PC-3 (cell line): Measurements from ENCODE around the gene KCNC4. TPM values are rescaled to one million over a fixed set of nuclear protein-coding genes. Genes with fewer than 3 reads are reported as not detected.

ENCODE experiments used
- ATAC-seq: fragments of 200-7000 bp; cut with Tn5 transposase; 2 replicates; pipeline ENCODE4 v1.9.1; 2020; ENCODE audit warnings: mild to moderate bottlenecking, moderate library complexity
- BruUV-seq: library from RNA; stranded (reverse); fragments of 400-500 nt; replicated peaks from 2 replicates; lab custom pipeline; 2021; lab: Mats Ljungman, UMichigan
- CTCF ChIA-PET: fragments of 300-600 bp; sonication (Branson Sonifier 250); formaldehyde crosslinking; loops from one replicate; lab custom pipeline; 2022; ENCODE audit warnings: antibody characterized with exemption; lab: Charles Lee
- POLR2A ChIA-PET: fragments of 300-600 bp; sonication (Branson Sonifier 250); formaldehyde crosslinking; loops from one replicate; lab custom pipeline; 2022; ENCODE audit warnings: antibody characterized with exemption; ENCODE audit not compliant: unreplicated experiment; lab: Charles Lee
- DNase-seq: peaks from one replicate; pipeline ENCODE4 v3.0.0-alpha.2; 2015
- H2AFZ ChIP-seq: fragments of 300-600 bp; sonication (generic); 2 replicates; pipeline ENCODE4 v1.6.0; 2016; ENCODE audit warnings: antibody characterized with exemption, low read length
- H3F3A ChIP-seq: fragments of 300-600 bp; sonication (generic); one replicate; pipeline ENCODE4 v1.6.0; 2017; ENCODE audit warnings: antibody characterized with exemption, low read length, control low read depth, mild to moderate bottlenecking; ENCODE audit not compliant: unreplicated experiment
- H3K27ac ChIP-seq: fragments of 300-600 bp; sonication (generic); 2 replicates; pipeline ENCODE4 v1.5.1; 2016; ENCODE audit warnings: mild to moderate bottlenecking, low read length
- H3K27me3 ChIP-seq: fragments of 300-600 bp; sonication (generic); 2 replicates; pipeline ENCODE4 v1.6.1; 2016; ENCODE audit warnings: low read length, mixed read lengths
- H3K36me3 ChIP-seq: fragments of 300-600 bp; sonication (generic); 2 replicates; pipeline ENCODE4 v1.6.1; 2016; ENCODE audit warnings: low read depth, mixed run types, low read length, mixed read lengths
- H3K4me1 ChIP-seq: fragments of 300-600 bp; sonication (generic); 2 replicates; pipeline ENCODE4 v1.5.1; 2016; ENCODE audit warnings: low read length; ENCODE audit not compliant: insufficient read depth
- H3K4me2 ChIP-seq: fragments of 300-600 bp; sonication (generic); 2 replicates; pipeline ENCODE4 v1.6.0; 2016; ENCODE audit warnings: low read length
- H3K4me3 ChIP-seq: fragments of 300-600 bp; sonication (generic); 2 replicates; pipeline ENCODE4 v1.5.1; 2016; ENCODE audit warnings: mild to moderate bottlenecking, low read length, mixed read lengths
- H3K79me2 ChIP-seq: fragments of 300-600 bp; sonication (generic); 2 replicates; pipeline ENCODE4 v1.6.1; 2017; ENCODE audit warnings: low read length, mixed read lengths
- H3K9ac ChIP-seq: fragments of 300-600 bp; sonication (generic); 2 replicates; pipeline ENCODE4 v1.6.0; 2016; ENCODE audit warnings: mild to moderate bottlenecking, low read length
- H3K9me2 ChIP-seq: fragments of 300-600 bp; sonication (generic); replicated peaks from 2 replicates; pipeline ENCODE4 v1.6.1; 2016; ENCODE audit warnings: mixed run types, low read length, mixed read lengths
- H3K9me3 ChIP-seq: fragments of 300-600 bp; sonication (generic); 2 replicates; pipeline ENCODE4 v1.6.1; 2016; ENCODE audit warnings: low read length, mixed read lengths
- H4K20me1 ChIP-seq: fragments of 300-600 bp; sonication (generic); 2 replicates; pipeline ENCODE4 v1.6.1; 2016; ENCODE audit warnings: low read length, mixed read lengths
- EZH2 ChIP-seq: fragments of 300-600 bp; sonication (generic); IDR thresholded peaks from one replicate; pipeline ENCODE4 v1.6.1; 2017; ENCODE audit warnings: antibody characterized with exemption, mild to moderate bottlenecking, low read length; ENCODE audit not compliant: unreplicated experiment
- EZH2phosphoT487 ChIP-seq: fragments of 300-600 bp; sonication (generic); IDR thresholded peaks from 2 replicates; pipeline ENCODE4 v1.6.1; 2018; ENCODE audit warnings: mild to moderate bottlenecking, antibody characterized with exemption, low read length, borderline replicate concordance
- intact Hi-C: fragments of 100-400 bp; cut with micrococcal nuclease; formaldehyde crosslinking; loops from 2 replicates; pipeline ENCODE4 v1.9.0; 2023
- total RNA-seq: library from RNA; depleted of rRNA; stranded (reverse); fragments of >200 nt; gene quantifications from 2 replicates; pipeline ENCODE4 v1.2.3, GENCODE V29; 2014
- TF ChIP-seq, protein P1 (sequence below): fragments of 300-600 bp; sonication (generic); conservative IDR thresholded peaks from 2 replicates; pipeline ENCODE4 v1.5.1; 2017; ENCODE audit warnings: antibody characterized with exemption, low read depth, mild to moderate bottlenecking, low read length

Gene KCNC4
- total RNA-seq, 1 experiment from 2014 or later = 1.6 TPM

DNA sequence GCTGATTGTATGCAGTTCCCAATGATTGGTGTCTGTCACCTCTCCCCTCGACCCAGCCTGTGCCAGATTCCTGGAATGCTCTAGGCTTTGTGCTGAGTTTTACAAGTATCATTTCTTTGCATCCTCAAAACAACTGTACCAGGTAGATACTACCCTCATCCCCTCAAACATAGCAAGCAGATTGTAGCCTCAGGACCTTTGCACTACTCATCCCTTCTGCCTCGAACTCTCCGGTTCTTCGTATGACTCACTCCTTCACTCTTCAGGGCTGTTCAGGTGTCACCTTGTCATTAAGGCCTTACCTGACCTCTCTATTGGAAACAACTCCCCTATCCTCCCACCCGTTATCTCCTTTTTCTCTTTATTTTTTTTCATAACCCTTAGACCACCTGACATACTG is 8.0 kb downstream of the KCNC4 start:
- POLR2A ChIA-PET = no interaction called here
- no peak for DNase-seq
- H3K4me3 ChIP-seq = no peak overlapping the region

DNA sequence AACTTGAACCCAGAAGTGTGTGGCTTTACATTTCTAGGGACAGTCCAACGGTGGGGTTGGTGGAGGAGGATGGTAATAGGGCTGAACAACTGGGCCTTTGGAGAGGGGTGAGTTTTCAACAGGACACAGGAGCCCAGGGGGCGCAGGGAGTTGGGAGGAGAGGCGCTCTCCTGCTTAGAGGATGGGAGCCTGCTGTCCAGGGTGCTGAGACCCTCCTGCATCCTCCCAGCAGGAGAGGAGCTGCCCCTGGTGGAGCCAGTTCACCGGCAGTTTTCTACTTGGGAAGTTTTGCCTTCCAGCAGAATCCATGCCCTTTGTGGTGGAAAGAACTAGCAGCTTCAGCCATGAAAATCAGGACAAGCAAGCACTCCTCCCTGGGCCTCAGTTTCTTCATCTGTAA is 8.6 kb downstream of the KCNC4 start:
- ATAC-seq = no peak

More for the DNA sequence above, 8.0 kb downstream of the KCNC4 start:
- no peak for ATAC-seq
- intact Hi-C loops = no loop called here
- no peaks in the 10 kb centered on the region for H3K27me3 ChIP-seq
- H3K9ac ChIP-seq = no peak overlapping the region
- H3K9me2 ChIP-seq = no peaks in the 10 kb centered on the region
- no peak overlapping the region for H2AFZ ChIP-seq
- H3K4me2 ChIP-seq = no peak overlapping the region
- no peak overlapping the region for H3K27ac ChIP-seq
- H3K4me1 ChIP-seq = peaks cover 14% of the 10 kb centered on the region; the same call in 1 of the 2 replicates
- H3K79me2 ChIP-seq = no peaks in the 10 kb centered on the region
- H3F3A ChIP-seq = no peaks in the 10 kb centered on the region
- no TSS peak for BruUV-seq
- H3K9me3 ChIP-seq = no peaks in the 10 kb centered on the region
- H3K36me3 ChIP-seq = no peaks in the 10 kb centered on the region
- no peaks in the 10 kb centered on the region; the same call in 1 of the 2 replicates for H4K20me1 ChIP-seq
- TF ChIP-seq, protein P1, sequence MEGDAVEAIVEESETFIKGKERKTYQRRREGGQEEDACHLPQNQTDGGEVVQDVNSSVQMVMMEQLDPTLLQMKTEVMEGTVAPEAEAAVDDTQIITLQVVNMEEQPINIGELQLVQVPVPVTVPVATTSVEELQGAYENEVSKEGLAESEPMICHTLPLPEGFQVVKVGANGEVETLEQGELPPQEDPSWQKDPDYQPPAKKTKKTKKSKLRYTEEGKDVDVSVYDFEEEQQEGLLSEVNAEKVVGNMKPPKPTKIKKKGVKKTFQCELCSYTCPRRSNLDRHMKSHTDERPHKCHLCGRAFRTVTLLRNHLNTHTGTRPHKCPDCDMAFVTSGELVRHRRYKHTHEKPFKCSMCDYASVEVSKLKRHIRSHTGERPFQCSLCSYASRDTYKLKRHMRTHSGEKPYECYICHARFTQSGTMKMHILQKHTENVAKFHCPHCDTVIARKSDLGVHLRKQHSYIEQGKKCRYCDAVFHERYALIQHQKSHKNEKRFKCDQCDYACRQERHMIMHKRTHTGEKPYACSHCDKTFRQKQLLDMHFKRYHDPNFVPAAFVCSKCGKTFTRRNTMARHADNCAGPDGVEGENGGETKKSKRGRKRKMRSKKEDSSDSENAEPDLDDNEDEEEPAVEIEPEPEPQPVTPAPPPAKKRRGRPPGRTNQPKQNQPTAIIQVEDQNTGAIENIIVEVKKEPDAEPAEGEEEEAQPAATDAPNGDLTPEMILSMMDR = no peak
- no peak for TF ChIP-seq EZH2phosphoT487
- no peak for TF ChIP-seq EZH2
- CTCF ChIA-PET = no interaction called here

DNA sequence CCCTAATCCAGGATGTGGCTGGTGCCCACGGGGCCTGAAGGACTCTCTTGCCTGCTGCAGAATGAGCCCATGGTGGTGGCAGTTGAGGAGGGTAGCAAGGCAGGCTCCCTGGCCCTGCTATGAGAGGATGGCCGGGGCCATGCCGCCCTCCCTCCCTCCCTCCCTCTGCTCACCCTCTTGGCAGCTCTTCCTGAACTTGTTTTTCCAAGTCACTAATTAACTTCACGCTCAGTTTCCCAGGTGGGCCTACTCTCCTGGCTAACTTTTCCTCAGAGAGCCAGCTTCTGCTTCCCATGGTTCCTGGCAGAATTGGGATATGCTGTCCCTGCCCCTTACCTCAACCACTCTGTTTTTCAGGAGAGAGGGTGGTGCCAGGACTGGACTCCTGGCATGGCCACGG is 10.2 kb downstream of the KCNC4 start:
- no peaks in the 10 kb centered on the region for H3K9me3 ChIP-seq
- BruUV-seq = no TSS peak
- no peak for TF ChIP-seq EZH2
- TF ChIP-seq EZH2phosphoT487 = no peak
- TF ChIP-seq, protein P1 = no peak
- no peak for ATAC-seq
- H3F3A ChIP-seq = no peaks in the 10 kb centered on the region
- H3K27me3 ChIP-seq = no peaks in the 10 kb centered on the region
- no peaks in the 10 kb centered on the region for H3K9me2 ChIP-seq
- intact Hi-C loops = no loop called here
- H3K79me2 ChIP-seq = no peaks in the 10 kb centered on the region
- no peaks in the 10 kb centered on the region for H3K36me3 ChIP-seq
- H3K9ac ChIP-seq = no peak overlapping the region
- CTCF ChIA-PET = no interaction called here
- DNase-seq = no peak
- H3K4me1 ChIP-seq = no peaks in the 10 kb centered on the region
- no peak overlapping the region for H3K4me2 ChIP-seq
- no peaks in the 10 kb centered on the region for H4K20me1 ChIP-seq
- POLR2A ChIA-PET = no interaction called here
- H3K4me3 ChIP-seq = no peak overlapping the region
- no peak overlapping the region for H3K27ac ChIP-seq
- H2AFZ ChIP-seq = no peak overlapping the region

More for the DNA sequence above, 8.6 kb downstream of the KCNC4 start:
- TF ChIP-seq EZH2phosphoT487 = no peak
- TF ChIP-seq, protein P1 = no peak
- no peak for TF ChIP-seq EZH2
- POLR2A ChIA-PET = no interaction called here
- Histone ChIP-seq H3K4me3 (no peak overlapping the region), H3K9me3 (no peaks in the 10 kb centered on the region), H3K4me1 (peaks cover 10% of the 10 kb centered on the region; the same call in 1 of the 2 replicates), H3K9ac (no peak overlapping the region), H3K27me3 (no peaks in the 10 kb centered on the region), H2AFZ (no peak overlapping the region), H4K20me1 (no peaks in the 10 kb centered on the region; the same call in 1 of the 2 replicates), H3K36me3 (no peaks in the 10 kb centered on the region), H3K79me2 (no peaks in the 10 kb centered on the region), H3K27ac (no peak overlapping the region), H3K4me2 (no peak overlapping the region), H3F3A (no peaks in the 10 kb centered on the region), H3K9me2 (no peaks in the 10 kb centered on the region)
- DNase-seq = no peak
- CTCF ChIA-PET = interaction anchor here (0.6 to 0.7 kb wide), 2 partner anchors 11 to 12 kb away, joined by 3 read pairs; no protein-coding TSS in a partner anchor
- BruUV-seq = no TSS peak
- intact Hi-C loops = no loop called here
